Myocyte (in vitro differentiated cells): ENCODE results near the gene DZANK1. TPM values are rescaled to one million over a fixed set of nuclear protein-coding genes. Genes with fewer than 3 reads are reported as not detected.
A peak's percentile ranks its signal among the peaks of the same experiment; 100 is the strongest.
"Not testable (repeated sequence)": the region's sequence is repeated elsewhere in the genome, so short reads cannot be mapped to it uniquely, and the experiment has no call there.

Experiments used
- DNase-seq: peaks from one replicate; pipeline ENCODE4 v3.0.0-alpha.2; 2012; ENCODE audit warnings: low read depth
- total RNA-seq: library from RNA; depleted of rRNA; stranded (reverse); fragments of >200 nt; gene quantifications from 2 replicates; pipeline ENCODE4 v1.2.3, GENCODE V29; 2014

DZANK1 gene
- total RNA-seq, 1 donor from 2014 or later = 0.32 TPM

GRCh38 chr20:18440403-18440802 is 26.4 kb downstream of the DZANK1 start:
- no peak for DNase-seq

GRCh38 chr20:18436847-18437246 is 30.0 kb downstream of the DZANK1 start:
- DNase-seq = no peak

- DNase-seq = no peak
These were observed 35.6 kb downstream of the DZANK1 start for GRCh38 chr20:18431206-18431605.

- DNase-seq = no peak
These were observed 36.5 kb downstream of the DZANK1 start for GRCh38 chr20:18430172-18430826.

GRCh38 chr20:18428490-18429173 is 38.2 kb downstream of the DZANK1 start:
- DNase-seq = peak; percentile 13

DNA sequence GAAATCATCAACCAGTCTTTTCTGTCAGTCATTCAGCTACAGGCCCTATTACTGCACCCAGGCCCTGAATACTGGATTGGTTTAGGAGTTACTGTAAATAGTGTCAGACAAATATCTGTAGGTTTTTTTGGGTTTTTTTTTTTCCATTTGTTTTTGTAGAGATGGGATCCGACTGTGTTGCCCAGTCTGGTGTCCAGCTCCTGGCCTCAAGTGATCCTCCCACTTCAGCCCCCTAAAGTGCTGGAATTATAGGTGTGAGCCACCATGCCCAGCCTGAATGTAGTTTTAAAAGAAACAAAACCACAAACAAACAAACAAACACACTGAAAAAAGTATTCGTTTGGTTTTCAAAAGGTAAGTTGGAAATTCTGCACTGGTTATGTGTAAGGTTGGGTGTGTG is 39.6 kb downstream of the DZANK1 start:
- DNase-seq = no peak

GRCh38 chr20:18421608-18422007 is 45.2 kb downstream of the DZANK1 start:
- DNase-seq = no peak

DNA sequence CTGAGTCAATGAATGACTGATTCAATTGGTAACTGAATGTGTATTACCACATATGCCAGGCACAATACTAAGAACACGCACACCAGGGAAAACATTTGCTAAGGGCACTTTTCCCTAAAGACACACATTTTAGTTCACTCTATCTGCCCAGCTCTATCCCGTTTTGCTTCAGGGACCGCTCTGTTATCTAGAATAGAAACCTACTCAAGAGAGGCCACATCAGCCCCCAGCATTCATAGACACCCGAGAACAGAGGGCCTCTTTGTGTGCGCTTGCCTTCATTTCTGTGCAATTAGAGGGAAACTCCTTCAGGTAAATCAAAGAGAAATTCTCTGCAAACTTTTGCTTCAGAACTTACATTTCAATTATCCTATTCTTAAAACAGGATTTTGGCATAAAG is 50.3 kb downstream of the DZANK1 start:
- no peak for DNase-seq

DNA sequence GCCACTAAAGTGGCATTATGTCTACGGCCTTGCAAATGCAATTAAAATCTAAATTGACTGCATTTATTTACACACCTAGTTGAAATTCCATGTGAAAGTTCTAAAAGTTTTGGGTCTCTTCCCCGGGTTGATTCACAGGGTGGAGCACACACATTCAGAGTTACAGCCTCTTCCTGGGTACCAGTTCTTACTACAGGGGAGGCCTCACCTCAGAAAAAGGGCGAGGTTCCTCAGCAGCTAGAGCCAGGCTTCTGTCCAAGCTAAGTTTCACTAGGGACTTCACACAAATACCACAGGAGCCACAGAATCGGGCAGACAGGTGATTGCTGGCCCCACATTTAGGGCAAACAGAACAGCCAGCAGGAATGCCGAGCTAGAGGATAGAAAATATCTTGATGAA is 52.7 kb downstream of the DZANK1 start:
- peak; percentile 28 for DNase-seq

GRCh38 chr20:18412221-18412901 is 54.5 kb downstream of the DZANK1 start:
- DNase-seq = no peak

- DNase-seq = no peak
These were observed 61.0 kb downstream of the DZANK1 start for GRCh38 chr20:18405826-18406225.

DNA sequence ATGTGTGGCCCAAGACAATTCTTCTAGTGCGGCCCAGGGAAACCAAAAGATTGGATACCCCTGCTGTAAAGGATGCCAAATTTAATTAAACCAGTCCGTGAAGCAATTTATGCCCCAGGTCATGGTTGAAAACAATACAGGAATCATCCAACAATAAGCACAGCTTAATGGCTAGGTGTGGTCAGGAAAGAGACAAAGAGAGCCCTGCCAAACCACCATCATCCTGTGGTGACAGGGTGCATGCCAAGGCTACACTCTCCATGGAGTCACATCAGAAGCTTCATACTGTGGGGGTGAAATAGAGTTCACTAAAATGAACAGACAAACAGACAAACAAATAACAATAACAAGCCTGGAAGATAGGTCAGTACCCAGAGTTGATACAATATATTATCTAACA is 62.7 kb downstream of the DZANK1 start:
- peak; percentile 68 for DNase-seq

DNA sequence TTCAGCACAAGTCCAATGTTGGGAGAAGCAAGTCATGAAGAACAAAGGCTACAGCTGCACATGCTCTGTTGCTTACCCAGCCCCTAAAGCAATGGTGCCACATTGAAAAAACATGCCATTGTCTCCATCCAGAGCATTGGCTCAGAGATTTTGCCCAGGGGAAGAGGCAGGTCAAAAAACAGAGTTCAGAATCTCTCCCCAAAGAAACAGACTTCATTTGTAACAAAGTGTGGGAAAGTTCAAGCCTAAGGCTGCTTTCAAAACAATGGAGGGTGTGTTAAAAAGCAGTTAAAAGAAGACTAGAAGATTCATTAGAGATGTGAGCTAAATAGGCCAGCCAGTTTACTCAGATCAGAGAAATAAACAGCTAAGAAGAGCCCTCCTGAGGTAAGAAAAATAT is 63.6 kb downstream of the DZANK1 start:
- DNase-seq = no peak

DNA sequence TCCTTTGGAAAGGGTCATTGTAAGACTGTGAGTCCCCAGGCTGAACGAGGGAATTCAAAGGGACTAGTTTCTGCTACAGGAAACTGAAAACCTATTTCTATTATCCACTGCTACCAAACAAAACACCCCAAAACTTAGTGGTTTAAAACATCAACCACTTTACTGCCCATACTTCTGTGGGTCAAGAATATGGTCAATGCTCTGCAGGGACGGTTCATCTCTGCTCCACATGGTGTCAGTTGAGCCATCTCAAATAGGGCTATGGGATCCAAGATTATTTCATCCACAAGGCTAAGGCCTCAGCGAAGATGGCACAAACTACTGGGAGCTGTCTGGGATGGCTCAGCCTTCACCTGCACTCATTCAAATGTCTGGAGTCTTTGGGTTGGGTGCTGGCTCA is 65.5 kb downstream of the DZANK1 start:
- DNase-seq = no peak

DNA sequence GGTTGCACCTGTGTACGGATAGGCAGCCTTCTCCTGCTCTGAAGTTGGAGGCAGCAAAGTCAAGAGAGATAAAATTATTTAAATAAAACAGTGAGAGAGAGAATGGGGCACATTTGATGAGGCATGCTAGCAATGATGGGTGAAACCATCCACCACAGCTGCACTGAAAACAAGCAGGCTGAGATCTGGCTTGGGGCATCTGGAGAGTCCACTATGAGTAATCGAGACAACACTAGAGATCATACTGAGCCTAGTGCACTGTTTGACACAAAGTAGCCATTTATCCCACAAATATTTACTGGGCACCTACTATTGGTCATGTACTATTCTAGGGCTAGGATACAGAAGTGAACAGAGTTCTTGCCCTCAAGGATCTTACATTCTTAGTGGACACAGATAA is 66.4 kb downstream of the DZANK1 start:
- DNase-seq = peak; percentile 63

DNA sequence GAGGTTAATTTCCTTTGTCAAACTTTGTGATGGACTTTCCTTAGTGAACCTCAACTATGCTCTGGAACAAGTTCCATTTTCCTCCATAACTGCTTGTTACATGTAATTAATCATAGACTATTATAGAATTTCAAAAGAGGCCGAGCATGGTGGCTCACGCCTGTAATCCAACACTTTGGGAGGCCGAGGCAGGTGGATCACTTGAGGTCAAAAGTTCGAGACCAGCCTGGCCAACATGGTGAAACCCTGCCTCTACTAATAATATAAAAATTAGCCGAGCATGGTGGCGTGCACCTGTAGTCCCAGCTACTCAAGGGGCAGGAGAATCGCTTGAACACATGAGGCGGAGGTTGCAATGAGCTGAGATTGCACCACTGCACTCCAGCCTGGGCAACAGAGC is 68.1 kb downstream of the DZANK1 start:
- DNase-seq = not testable (repeated sequence)

DNA sequence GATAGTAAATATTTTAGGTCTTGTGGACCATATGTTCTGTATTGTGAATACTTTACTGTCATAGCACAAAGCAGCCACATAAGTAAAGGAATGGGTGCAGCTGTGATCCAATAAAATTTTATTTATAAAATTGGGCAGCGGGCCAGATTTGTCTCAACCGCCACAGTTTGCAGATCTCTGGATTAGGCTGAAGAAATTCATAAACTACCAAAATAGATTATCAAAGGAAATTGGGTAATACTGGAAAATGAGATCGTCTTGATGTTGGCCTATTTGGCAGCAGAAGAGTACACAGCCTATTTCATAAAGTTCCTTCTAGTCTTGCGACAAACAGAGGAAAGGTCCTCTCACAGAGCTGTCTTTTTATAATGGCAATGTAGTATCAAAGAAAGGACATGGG is 69.8 kb downstream of the DZANK1 start:
- no peak for DNase-seq

DNA sequence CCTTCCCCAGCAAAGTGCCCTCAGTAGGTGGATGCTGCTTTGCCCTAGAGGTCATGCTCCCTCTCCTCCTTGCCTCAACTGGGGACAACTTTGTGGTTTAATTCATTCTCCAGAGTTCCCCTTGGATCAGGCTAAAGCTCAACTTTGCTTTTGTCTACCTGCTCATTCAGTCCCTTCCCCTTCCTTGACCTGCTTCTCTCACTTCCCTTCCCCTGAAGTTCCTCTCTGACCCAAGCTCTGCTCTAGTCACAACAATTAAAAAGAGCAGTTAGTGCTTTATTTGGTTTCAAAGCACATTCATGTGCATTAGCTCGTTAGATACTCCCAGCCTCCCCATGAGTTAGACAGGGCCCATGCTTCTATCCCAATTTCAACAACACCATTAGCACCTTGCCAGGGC is 71.3 kb downstream of the DZANK1 start:
- DNase-seq = no peak

- no peak for DNase-seq
These were observed 72.5 kb downstream of the DZANK1 start for GRCh38 chr20:18394363-18394762.

DNA sequence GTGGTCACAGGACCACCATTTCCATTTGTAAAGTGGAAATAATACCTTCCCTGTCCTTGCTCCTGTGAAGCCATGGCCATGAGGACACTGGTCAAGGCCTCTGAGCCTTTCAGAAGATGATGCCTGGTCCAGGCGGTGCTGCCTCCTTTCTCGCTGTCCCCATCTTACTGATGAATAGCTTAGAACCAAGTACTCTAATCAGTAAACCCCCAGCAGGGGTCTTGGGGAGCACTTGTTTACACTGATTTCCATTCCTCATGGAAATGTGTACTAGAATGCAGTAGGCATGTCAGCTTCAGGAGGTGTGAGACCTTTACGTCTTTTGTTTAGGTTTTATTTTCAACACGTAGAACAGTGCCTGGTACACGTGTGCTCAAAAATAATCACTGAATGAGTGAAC is 75.1 kb downstream of the DZANK1 start:
- DNase-seq = no peak

DNA sequence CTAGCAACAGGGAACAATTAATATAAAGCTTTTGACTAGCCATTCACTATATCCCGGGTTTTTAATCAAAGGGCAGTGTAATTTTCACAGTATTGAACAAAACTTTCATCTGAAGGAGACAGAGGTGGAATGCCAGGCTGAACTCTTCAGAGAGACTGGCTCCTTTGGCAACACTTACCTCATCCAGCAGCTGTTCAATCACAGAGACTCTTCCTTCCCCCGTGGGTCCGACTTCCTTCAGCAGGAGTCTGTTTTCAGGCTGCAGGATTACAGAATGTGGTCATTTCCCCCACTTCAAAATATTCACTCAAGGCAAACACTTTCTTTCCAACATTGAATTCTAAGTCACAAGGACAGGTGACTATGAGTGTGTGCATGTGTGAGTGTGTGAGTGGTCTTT is 76.6 kb downstream of the DZANK1 start:
- peak; percentile 24 for DNase-seq

DNA sequence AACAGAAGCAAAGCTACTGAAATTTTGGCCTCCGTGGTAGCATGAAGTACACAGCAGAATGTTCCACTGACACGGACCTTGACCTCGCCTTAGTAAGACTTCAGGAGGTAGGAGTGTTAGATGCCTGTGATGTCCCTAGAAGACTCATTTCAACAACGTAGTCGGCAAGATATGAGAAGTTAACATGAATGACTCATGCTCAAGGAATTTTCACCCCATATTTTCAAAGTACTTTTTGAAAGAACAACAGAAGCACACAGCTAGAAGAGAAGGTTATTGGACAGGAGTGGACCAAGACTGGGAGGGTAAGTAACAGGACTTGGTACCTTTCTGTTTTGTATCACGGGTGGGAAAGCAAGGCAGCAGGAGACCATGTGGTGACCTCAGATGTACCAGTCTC is 78.0 kb downstream of the DZANK1 start:
- peak; percentile 32 for DNase-seq
